ENCODE results near the gene PLCB3. TPM values are rescaled to one million over a fixed set of nuclear protein-coding genes. Genes with fewer than 3 reads are reported as not detected.

The PLCB3 gene
- total and polyA plus RNA-seq, 2 of the 13 experiments (the other 11 are each of a cell fraction or from before 2014, with no cell fraction given): 7.5 to 13.8 TPM

DNA sequence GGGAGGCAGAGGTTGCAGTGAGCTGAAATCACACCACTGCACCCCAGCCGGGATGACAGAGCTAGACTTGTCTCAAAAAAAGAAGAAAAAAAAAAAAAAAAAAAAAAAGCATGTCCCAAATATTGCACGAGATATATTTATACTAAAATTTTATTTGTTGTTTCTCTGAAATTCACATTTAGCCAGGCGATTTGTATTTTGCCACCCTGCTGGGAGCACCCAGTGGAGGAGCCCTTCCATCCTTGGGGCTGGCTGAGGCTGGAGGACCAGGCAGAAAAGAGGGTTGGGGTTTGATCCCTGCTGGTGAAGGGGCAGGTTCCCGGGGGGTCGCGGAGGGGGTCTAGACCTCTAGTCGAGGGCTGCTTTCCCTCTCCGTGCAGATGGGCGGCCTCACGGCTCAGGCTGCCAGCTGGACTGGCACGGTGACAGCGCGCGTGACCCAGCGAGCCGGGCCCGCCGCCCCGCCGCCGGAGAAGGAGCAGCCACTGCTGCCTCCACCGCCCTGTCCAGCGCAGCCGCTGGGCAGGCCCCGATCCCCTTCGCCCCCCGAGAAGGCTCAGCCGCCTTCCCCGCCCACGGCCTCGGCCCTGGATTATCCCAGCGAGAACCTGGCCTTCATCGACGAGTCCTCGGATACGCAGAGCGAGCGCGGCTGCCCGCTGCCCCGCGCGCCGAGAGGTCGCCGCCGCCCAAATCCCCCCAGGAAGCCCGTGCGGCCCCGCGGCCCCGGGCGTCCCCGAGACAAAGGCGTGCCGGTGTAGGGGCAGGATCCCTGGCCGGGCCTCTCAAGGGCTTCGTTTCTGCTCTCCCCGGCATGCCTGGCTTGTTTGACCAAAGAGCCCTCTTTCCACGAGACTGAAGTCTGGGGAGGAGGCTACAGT lies 47.9 kb downstream of the PLCB3 start (continued):
- TF ChIP-seq, protein P1, sequence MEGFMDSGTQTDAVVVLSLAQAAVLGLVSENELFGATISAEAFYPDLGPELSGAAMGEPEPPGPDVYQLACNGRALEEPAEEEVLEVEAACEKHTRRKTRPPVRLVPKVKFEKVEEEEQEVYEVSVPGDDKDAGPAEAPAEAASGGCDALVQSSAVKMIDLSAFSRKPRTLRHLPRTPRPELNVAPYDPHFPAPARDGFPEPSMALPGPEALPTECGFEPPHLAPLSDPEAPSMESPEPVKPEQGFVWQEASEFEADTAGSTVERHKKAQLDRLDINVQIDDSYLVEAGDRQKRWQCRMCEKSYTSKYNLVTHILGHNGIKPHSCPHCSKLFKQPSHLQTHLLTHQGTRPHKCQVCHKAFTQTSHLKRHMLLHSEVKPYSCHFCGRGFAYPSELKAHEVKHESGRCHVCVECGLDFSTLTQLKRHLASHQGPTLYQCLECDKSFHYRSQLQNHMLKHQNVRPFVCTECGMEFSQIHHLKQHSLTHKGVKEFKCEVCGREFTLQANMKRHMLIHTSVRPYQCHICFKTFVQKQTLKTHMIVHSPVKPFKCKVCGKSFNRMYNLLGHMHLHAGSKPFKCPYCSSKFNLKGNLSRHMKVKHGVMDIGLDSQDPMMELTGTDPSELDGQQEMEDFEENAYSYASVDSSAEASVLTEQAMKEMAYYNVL (CRISPR knock-in tag; IDR thresholded peaks at IDR 0.05; ENCODE audit: borderline replicate concordance): no peak
- TF ChIP-seq ZNF263 (CRISPR knock-in tag; IDR thresholded peaks at IDR 0.05): peak; percentile 51
- no peak for TF ChIP-seq GATA4 (IDR thresholded peaks at IDR 0.05; ENCODE audit: borderline replicate concordance, low read depth)
- no peak for TF ChIP-seq ZFP36L2 (CRISPR knock-in tag; IDR thresholded peaks at IDR 0.05)
- TF ChIP-seq, protein P2, sequence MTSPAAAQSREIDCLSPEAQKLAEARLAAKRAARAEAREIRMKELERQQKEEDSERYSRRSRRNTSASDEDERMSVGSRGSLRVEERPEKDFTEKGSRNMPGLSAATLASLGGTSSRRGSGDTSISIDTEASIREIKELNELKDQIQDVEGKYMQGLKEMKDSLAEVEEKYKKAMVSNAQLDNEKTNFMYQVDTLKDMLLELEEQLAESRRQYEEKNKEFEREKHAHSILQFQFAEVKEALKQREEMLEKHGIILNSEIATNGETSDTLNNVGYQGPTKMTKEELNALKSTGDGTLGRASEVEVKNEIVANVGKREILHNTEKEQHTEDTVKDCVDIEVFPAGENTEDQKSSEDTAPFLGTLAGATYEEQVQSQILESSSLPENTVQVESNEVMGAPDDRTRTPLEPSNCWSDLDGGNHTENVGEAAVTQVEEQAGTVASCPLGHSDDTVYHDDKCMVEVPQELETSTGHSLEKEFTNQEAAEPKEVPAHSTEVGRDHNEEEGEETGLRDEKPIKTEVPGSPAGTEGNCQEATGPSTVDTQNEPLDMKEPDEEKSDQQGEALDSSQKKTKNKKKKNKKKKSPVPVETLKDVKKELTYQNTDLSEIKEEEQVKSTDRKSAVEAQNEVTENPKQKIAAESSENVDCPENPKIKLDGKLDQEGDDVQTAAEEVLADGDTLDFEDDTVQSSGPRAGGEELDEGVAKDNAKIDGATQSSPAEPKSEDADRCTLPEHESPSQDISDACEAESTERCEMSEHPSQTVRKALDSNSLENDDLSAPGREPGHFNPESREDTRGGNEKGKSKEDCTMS (CRISPR knock-in tag; conservative IDR thresholded peaks at IDR 0.05): no peak
- no peak for TF ChIP-seq ARNTL (CRISPR knock-in tag; IDR thresholded peaks at IDR 0.05)
- no peak for TF ChIP-seq ZNF816 (CRISPR knock-in tag; IDR thresholded peaks at IDR 0.05; ENCODE audit: borderline replicate concordance)
- TF ChIP-seq HMG20B (CRISPR knock-in tag; conservative IDR thresholded peaks at IDR 0.05): no peak
- TF ChIP-seq HNRNPLL (IDR thresholded peaks at IDR 0.05; ENCODE audit: low read depth, low read length, poor library complexity, severe bottlenecking): peak; percentile 15
- TF ChIP-seq SALL1 (CRISPR knock-in tag; IDR thresholded peaks at IDR 0.05): no peak
- no peak for TF ChIP-seq ASH2L (IDR thresholded peaks at IDR 0.05; ENCODE audit: insufficient read length, low read depth, low read length)
- TF ChIP-seq ZNF138 (CRISPR knock-in tag; IDR thresholded peaks at IDR 0.05; ENCODE audit: low read depth): no peak
- no peak for TF ChIP-seq FOXM1 (CRISPR knock-in tag; IDR thresholded peaks at IDR 0.05)
- no peak for TF ChIP-seq MTA3 (CRISPR knock-in tag; IDR thresholded peaks at IDR 0.05)
- TF ChIP-seq, protein P3, sequence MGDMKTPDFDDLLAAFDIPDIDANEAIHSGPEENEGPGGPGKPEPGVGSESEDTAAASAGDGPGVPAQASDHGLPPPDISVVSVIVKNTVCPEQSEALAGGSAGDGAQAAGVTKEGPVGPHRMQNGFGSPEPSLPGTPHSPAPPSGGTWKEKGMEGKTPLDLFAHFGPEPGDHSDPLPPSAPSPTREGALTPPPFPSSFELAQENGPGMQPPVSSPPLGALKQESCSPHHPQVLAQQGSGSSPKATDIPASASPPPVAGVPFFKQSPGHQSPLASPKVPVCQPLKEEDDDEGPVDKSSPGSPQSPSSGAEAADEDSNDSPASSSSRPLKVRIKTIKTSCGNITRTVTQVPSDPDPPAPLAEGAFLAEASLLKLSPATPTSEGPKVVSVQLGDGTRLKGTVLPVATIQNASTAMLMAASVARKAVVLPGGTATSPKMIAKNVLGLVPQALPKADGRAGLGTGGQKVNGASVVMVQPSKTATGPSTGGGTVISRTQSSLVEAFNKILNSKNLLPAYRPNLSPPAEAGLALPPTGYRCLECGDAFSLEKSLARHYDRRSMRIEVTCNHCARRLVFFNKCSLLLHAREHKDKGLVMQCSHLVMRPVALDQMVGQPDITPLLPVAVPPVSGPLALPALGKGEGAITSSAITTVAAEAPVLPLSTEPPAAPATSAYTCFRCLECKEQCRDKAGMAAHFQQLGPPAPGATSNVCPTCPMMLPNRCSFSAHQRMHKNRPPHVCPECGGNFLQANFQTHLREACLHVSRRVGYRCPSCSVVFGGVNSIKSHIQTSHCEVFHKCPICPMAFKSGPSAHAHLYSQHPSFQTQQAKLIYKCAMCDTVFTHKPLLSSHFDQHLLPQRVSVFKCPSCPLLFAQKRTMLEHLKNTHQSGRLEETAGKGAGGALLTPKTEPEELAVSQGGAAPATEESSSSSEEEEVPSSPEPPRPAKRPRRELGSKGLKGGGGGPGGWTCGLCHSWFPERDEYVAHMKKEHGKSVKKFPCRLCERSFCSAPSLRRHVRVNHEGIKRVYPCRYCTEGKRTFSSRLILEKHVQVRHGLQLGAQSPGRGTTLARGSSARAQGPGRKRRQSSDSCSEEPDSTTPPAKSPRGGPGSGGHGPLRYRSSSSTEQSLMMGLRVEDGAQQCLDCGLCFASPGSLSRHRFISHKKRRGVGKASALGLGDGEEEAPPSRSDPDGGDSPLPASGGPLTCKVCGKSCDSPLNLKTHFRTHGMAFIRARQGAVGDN (CRISPR knock-in tag; IDR thresholded peaks at IDR 0.05): no peak; the same call in 1 of the 2 replicates
- no peak for TF ChIP-seq RNF2 (conservative IDR thresholded peaks at IDR 0.05; ENCODE audit: low read depth)
- no peak for TF ChIP-seq ZNF292 (CRISPR knock-in tag; IDR thresholded peaks at IDR 0.05; ENCODE audit: borderline replicate concordance, low read depth)
- TF ChIP-seq REPIN1 (CRISPR knock-in tag; IDR thresholded peaks at IDR 0.05; ENCODE audit: borderline replicate concordance, low read depth): no peak
- TF ChIP-seq ZNF629 (CRISPR knock-in tag; conservative IDR thresholded peaks at IDR 0.05): no peak
- no peak for TF ChIP-seq ZNF205 (CRISPR knock-in tag; IDR thresholded peaks at IDR 0.05)
- no peak for TF ChIP-seq ZNF670 (CRISPR knock-in tag; IDR thresholded peaks at IDR 0.05; ENCODE audit: borderline replicate concordance)
